Activated CD4-positive, alpha-beta T cell treated with anti-CD3 and anti-CD28 coated beads for 4 hours (primary cell): ENCODE data around the gene IL1RAPL2.
"Not testable (repeated sequence)": the region's sequence is repeated elsewhere in the genome, so short reads cannot be mapped to it uniquely, and the experiment has no call there.

Experiments used
- DNase-seq, 2 donors: peaks; one replicate each; pipeline ENCODE4 v3.0.0-alpha.2; 2020

Gene IL1RAPL2

GRCh38 chrX:105744291-105744690, 1178.3 kb downstream of the IL1RAPL2 start:
- DNase-seq: no peak

DNA sequence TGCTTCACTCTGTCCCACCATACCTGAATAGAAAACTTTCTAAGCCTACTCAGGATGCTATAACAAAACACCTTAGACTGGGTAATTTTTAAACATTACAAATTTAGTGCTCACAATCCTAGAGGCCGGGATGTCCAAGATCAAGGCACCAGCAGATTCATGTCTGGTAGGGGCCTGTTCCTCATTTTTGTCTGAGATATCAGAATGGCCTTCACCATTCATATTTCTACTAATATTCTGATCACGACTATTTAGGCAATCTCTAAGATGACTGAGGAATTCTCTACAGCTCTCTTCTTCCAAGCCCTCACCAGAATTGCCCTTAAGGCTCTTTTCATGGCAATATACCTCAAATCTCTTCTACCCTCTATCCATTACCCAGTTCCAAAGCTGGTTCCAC, 1178.9 kb downstream of the IL1RAPL2 start:
- DNase-seq: no peak

DNA sequence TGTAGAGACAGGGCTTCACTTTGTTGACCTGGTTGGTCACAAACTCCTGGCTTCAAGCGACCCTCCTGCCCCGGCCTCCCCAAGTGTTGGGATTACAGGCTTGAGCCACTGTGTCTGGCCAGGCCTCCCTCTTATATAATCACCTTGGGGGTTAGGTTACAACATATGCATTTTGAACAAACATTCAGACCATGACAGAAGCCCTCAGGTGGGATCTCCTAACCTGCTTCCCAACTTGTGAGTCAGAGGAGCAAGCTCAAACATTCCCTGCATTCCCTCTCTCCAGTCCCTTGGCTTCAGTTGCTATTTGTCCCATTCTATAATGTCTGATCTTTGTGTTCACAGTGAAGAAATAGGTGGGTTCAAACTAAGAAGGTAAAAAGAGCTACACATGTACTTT, 1179.9 kb downstream of the IL1RAPL2 start:
- no peak for DNase-seq

DNA sequence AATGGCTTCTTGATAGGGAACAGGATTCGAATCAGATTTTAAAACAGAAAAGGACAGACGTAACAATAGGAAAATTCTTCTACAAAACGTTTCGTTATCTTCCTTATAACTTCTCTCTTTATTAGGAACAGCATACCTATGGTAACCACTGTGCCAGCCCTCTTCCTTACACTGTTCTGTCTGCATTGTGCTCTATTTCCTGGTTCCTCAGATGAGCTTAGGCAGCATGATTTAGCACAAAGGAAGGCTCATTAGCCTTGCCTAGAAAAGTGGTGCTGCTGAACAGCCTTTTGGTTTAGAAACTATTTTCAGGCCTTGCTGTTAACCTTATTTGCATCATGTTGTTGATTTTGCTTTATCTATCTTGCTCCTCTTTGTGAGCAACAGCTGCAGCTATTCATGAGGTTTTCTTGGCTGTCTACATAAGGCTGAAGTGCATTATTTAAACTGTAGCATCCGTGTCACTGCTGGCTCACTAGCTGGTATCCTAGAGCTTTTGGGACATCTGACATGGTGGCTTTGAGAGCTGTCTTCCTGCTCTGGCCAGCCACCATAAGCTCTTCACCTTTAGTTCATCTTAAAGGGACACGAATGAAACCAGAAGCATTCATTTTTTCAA, 1186.4 kb downstream of the IL1RAPL2 start:
- DNase-seq: no peak

GRCh38 chrX:105753411-105753810, 1187.4 kb downstream of the IL1RAPL2 start:
- DNase-seq: no peak

DNA sequence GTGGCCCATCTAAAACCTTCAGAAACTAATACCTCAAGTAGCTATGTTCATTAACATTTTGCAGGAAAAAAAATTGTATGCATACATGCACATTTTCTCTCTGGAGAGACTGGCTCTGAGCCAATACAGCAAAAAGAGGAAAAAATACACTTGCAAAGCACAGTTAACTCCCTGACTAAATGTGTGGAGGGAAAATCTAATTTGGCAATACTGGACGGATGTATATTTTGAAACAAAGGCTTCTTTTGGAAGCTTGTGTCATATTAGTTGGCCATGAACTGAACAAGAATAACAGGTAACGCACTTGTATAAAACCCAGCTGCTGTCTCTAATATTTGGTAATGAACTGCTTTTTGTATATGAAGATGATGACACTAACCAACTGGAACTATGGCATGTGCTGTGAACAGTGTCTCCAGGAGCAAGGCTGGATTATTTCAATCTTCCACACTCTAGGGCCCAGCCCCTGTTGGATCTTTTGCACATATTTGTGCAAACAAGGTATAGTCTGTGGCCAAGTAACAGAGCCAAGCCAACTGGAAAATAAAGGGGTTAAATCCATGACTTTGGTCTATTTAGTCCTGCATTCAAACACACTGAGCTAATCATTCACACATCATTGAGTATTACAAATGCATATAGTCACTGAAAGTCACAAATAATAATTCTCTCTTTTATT, 1188.4 kb downstream of the IL1RAPL2 start:
- no peak for DNase-seq

GRCh38 chrX:105755109-105755508, 1189.1 kb downstream of the IL1RAPL2 start:
- no peak for DNase-seq

- DNase-seq: no peak
Measured at GRCh38 chrX:105758754-105759153, 1192.8 kb downstream of the IL1RAPL2 start.

DNA sequence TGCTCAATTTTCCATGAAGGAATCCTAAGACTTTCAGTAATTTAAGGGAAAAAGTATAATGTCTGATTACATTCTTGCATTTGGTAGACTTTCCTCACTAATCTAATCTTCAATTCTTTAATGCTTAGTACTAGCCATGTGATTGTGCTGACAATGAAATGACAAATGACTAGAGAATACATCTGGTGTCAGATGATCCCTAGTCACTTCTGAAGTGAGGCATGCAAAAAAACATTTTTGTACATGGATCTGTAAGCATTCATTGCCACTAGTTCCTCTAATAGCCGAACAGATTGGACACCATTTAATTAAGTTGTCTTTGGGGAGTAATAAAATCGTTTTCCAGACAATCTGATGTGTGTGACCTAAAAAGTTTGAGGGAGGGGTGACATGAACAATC, 1193.6 kb downstream of the IL1RAPL2 start:
- no peak for DNase-seq

DNA sequence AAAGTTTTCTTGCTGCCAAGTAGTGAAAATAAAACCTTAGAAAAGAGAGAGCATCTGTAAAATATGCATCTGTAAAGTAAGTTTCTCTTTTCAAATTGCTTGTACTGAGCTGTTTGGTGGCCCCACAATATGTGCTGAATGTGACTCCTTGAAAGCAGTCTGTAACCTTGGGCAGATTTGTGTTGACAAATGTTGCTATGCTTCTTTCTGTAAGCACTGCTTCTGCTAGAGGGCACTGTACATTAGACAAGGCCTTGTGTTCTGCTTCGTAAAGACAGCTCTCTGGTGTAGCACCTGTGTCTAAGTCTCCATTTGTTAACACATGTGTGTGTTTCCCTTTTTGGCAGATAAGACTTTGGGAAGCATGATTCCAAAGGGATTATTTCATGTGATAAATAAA, 1199.7 kb downstream of the IL1RAPL2 start:
- no peak for DNase-seq

- DNase-seq: no peak
Measured at GRCh38 chrX:105773801-105774200, 1207.8 kb downstream of the IL1RAPL2 start.

DNA sequence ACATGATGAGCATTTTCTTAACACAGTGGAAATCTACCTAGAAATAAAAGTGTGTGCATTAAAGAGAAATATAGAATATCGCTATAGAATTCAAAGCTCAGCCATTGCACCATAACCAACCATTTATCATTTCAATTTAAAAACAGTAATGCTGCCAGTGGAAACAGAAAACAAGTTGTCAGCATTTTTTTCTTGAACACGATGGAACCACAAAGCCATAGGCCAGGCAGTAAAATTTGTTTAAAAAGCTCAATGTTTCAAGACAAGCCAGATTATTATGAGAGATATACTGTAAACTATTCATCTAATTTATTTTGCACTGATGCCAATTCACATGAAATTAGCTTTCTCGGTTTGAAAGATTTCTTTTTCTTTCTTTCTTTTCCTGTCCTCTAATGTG, 1209.7 kb downstream of the IL1RAPL2 start:
- no peak for DNase-seq

- DNase-seq: no peak
Measured at GRCh38 chrX:105781804-105782203, 1215.8 kb downstream of the IL1RAPL2 start.

DNA sequence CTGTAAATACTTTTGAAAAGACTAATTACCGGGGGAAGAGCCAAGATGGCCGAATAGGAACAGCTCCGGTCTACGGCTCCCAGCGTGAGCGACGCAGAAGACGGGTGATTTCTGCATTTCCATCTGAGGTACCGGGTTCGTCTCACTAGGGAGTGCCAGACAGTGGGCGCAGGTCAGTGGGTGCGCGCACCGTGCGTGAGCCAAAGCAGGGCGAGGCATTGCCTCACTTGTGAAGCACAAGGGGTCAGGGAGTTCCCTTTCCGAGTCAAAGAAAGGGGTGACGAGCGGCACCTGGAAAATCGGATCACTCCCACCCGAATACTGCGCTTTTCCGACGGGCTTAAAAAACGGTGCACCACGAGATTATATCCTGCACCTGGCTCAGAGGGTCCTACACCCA, 1230.9 kb downstream of the IL1RAPL2 start:
- DNase-seq: not testable (repeated sequence)

DNA sequence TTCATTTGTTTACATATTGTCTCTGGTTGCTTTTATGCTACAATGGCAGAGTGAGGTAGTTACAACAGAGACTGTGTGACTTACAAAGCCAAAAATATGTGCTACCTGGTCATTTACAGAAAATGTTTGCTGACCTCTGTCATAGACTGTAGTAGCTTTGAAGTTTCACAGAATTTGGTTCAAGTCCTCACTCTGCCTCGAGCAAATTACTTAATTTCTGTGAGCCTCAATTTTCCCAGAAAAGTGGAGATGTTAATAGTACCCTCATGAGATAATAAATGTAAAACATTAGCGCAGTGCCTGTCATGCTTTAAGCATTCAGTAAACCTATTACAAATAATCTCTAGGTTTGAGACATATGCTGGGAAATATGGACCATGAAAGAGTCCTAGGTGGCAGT, 1237.9 kb downstream of the IL1RAPL2 start:
- no peak for DNase-seq

- not testable (repeated sequence) for DNase-seq
Measured at GRCh38 chrX:105805655-105806054, 1239.7 kb downstream of the IL1RAPL2 start.

DNA sequence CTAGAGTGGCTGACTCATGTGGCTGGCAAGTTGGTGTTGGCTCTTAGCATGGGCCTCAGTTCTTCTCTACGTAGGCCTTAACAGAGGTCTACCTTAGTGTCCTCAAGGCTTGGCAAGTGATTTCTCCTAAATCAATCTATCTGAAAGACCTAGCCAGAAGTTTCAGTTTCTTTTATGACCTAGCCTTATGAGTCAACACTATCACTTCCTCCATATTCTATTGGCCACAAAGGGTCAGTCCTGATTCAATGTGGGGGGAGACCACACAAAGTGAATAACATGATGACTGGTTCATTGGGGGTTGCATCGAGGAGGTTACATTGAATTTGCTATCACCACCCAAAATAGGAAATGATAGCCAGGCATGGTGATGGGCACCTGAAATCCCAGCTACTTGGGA, 1250.5 kb downstream of the IL1RAPL2 start:
- DNase-seq: no peak
